Aorta (tissue), 5 donors: ENCODE measurements around the gene JAG2. TPM values are rescaled to one million over a fixed set of nuclear protein-coding genes. Genes with fewer than 3 reads are reported as not detected.

ENCODE experiments used
- ATAC-seq: fragments of 200-7000 bp; cut with Tn5 transposase; one replicate; pipeline ENCODE4 v1.9.1; 2022; ENCODE audit warnings: moderate library complexity; ENCODE audit not compliant: low FRiP score
- DNase-seq, 2 donors: peaks; one replicate each; pipeline ENCODE4 v3.0.0-alpha.2; 2020
- H3K27ac ChIP-seq, 2 donors: one replicate each; pipeline ENCODE4 v1.5.1; 2013; ENCODE audit warnings: low read length in 2 of 2, mild to moderate bottlenecking in 2 of 2, moderate library complexity in 2 of 2, control low read depth in 1 of 2, inconsistent platforms in 1 of 2, low read depth in 1 of 2
- H3K27me3 ChIP-seq, 2 donors: one replicate each; pipeline ENCODE4 v1.6.1; 2013; ENCODE audit warnings: control low read depth in 1 of 2, low read length in 1 of 2, mild to moderate bottlenecking in 1 of 2, moderate library complexity in 1 of 2; ENCODE audit not compliant: insufficient read depth in 2 of 2, control insufficient read depth in 1 of 2
- H3K36me3 ChIP-seq, 2 donors: one replicate each; pipeline ENCODE4 v1.6.1; 2013; ENCODE audit warnings: control low read depth in 1 of 2, low read length in 1 of 2, mild to moderate bottlenecking in 1 of 2; ENCODE audit not compliant: insufficient read depth in 2 of 2, control insufficient read depth in 1 of 2
- H3K4me1 ChIP-seq, 2 donors: one replicate each; pipeline ENCODE4 v1.6.1; 2013; ENCODE audit warnings: low read length in 2 of 2, control low read depth in 1 of 2, mild to moderate bottlenecking in 1 of 2, moderate library complexity in 1 of 2; ENCODE audit not compliant: insufficient read depth in 2 of 2, control insufficient read depth in 1 of 2
- H3K4me3 ChIP-seq, 2 donors: one replicate each; pipeline ENCODE4 v1.5.1; 2013; ENCODE audit warnings: low read length in 2 of 2, control low read depth in 1 of 2, mild to moderate bottlenecking in 1 of 2
- H3K9me3 ChIP-seq: one replicate; pipeline ENCODE4 v1.6.1; 2013; ENCODE audit warnings: mild to moderate bottlenecking, low read length; ENCODE audit not compliant: control insufficient read depth
- WGBS, 2 donors: extraction: QIAGEN DNeasy Blood & Tissue Kit; methylation state at CpG; one replicate each; pipeline ENCODE4 v1.1.7; 2013; 5-methylcytosine and 5-hydroxymethylcytosine counted together
- intact Hi-C, 2 donors: fragments of 100-400 bp; cut with DNase I; formaldehyde crosslinking; loops; one replicate each; pipeline versions ENCODE4 v1.14.2 to v1.15.0; 2022
- polyA plus RNA-seq, 2 donors: library from polyadenylated mRNA; stranded (reverse); fragments of 200-250 nt; gene quantifications; one replicate each; pipeline ENCODE4 v1.2.3, GENCODE V29; 2013
- total RNA-seq, 2 donors: library from RNA; stranded (reverse); fragmentation: NEBNext Ultra II Directional; extraction: Animal tissue kit (Norgen Biotek cat#: 25700); gene quantifications; one replicate each; pipeline ENCODE4 v1.2.1, GENCODE V29; 2021
- donor health status: healthy with polysubstance abuse.
- donor health status: Bipolar disorder and iron deficiency.
- donor health status: DM: no; HTN: no; CAD: no.
- donor health status: DM: no; HTN: no; CAD: no.
- donor health status: DM: yes; HTN: yes; CAD: no.

JAG2 gene
- total and polyA plus RNA-seq, 4 donors: 0.13 to 32.1 (median 8.1) TPM

DNA sequence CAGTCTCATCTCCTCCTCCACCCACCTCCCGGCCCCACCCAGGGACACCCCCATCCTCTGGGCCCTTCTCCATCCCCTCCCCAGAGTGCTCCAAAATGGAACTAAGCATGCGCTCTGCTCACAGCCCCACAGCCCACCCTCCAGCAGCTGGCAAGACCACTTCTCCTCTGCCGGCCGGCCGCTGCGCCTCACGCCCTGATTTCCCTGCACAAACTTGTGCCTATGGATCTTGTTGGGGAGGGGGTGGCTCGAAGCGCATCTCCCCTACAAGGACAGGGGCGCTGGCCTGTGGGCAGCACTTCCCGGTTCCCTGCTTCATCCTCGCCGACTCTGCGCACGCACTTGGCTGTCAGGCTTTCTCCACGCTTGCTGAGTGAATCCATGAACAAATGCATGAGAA lies 32.1 kb upstream of the JAG2 start:
- Histone ChIP-seq H3K27me3 (no peaks in the 10 kb centered on the region), H3K4me3 (no peak overlapping the region), H3K4me1 (no peaks in the 10 kb centered on the region), H3K27ac (no peak overlapping the region), H3K36me3 (no peaks in the 10 kb centered on the region), H3K9me3 (no peaks in the 10 kb centered on the region)
- WGBS, 2 donors: 82 to 87% methylated on average over 16 of the region's 16 CpGs
- intact Hi-C loops: loop anchor here (5.0 to 10.0 kb wide), 3 partner anchors 108 to 334 kb away; partner anchors contain the start of gene TMEM121 (in 1 of the 2)
- ATAC-seq: no peak
- DNase-seq: no peak

DNA sequence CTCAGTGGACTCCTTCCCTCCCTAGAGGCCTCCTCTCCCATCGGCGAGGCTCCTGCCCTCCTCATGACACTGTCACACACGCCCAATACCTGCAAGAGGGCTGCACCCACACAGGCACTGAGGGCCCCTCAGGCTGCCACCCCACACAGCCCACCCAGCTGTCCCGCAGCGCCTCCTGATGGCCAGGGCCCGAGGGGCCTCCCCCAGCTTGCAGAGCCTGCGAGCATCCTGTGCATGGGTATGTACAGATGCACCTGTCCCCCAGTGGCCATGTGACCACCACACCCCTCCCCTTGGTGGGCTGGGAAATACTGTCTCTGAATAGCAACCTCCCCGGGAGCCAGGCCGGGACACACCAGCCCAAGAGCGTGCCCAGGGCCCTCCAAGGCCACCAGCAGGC lies 31.5 kb upstream of the JAG2 start:
- Histone ChIP-seq H3K4me1 (no peaks in the 10 kb centered on the region), H3K36me3 (no peaks in the 10 kb centered on the region), H3K9me3 (no peaks in the 10 kb centered on the region), H3K27ac (no peak overlapping the region), H3K4me3 (no peak overlapping the region), H3K27me3 (no peaks in the 10 kb centered on the region)
- intact Hi-C loops: loop anchor here (5.0 to 10.0 kb wide), 3 partner anchors 108 to 335 kb away; partner anchors contain the start of gene TMEM121 (in 1 of the 2)
- DNase-seq (no peak), ATAC-seq (no peak)
- 79 to 83% methylated on average over 10 of the region's 10 CpGs for WGBS, 2 donors

DNA sequence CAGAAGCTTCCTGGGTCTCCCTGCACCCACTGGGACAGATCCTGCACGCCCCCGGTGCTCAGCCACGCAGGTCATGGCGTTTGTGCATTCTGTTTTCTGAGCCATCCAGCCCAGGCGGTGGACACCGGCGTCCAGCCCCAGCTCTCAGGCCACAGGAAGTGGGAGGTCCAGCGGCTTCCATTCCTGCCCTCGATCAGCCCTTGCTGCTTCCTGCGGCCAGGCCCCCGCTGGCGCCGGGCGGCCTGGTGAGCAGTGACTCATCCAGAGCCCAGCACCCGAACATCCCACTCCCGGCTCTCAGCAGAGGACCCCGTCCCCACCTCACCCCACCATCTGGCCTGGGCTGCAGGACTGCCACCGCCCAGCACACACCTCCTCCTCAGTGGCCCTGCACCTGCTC lies 30.5 kb upstream of the JAG2 start:
- intact Hi-C loops: no loop called here
- no peak overlapping the region for H3K27ac ChIP-seq
- H3K27me3 ChIP-seq: no peaks in the 10 kb centered on the region
- H3K4me1 ChIP-seq: no peaks in the 10 kb centered on the region
- DNase-seq (no peak), ATAC-seq (no peak)
- H3K9me3 ChIP-seq: no peaks in the 10 kb centered on the region
- H3K36me3 ChIP-seq: no peaks in the 10 kb centered on the region
- WGBS, 2 donors: 55 to 56% methylated on average over 18 of the region's 18 CpGs
- H3K4me3 ChIP-seq: no peak overlapping the region

DNA sequence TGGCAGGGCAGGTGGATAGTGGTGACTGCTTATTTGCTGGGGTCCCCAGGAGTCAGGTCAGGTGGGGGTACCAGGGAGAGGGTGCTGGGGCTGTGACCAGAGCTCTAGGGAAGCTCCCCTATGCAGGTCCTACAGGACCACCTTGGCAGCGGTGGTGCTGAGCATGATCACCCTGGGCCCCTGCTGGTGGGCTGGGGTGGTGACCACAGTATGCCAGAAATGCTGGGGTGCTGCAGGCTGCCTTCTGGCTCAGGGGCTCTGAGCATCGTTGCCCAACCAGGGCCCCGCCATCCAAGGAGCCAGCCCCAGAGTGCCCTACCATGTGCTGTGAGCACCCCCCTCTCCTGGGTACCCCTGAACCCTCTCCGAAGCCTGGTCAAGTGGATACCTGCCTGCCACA lies 30.0 kb upstream of the JAG2 start:
- Histone ChIP-seq H3K4me3 (no peak overlapping the region), H3K27ac (no peak overlapping the region), H3K4me1 (no peaks in the 10 kb centered on the region), H3K36me3 (no peaks in the 10 kb centered on the region), H3K9me3 (no peaks in the 10 kb centered on the region), H3K27me3 (no peaks in the 10 kb centered on the region)
- DNase-seq (no peak), ATAC-seq (no peak)
- 71 to 82% methylated on average over 4 of the region's 4 CpGs for WGBS, 2 donors
- intact Hi-C loops: no loop called here

DNA sequence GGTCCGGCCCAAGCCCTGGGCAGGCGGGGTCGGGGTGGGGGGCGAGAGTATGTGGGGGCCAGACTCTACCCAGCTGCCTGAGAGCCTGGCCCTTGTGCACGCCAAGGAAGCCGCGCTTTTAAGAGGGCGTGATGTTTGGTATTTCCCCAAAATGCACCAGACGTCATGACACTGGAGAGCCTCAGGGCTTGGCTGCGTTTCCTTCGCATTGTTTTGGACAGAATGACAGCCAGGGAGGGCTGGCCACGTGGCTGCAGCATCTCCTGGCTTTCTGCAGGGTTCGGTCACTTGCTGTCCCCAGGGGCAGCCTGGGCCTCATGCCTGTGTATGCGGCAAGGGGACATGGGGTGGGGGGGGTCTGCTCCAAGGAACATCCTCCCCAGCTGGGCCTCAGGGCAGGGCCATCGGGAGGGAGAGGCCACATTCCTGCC lies 28.6 kb upstream of the JAG2 start:
- WGBS, 2 donors: 8 to 9% methylated on average over 15 of the region's 15 CpGs
- intact Hi-C loops: no loop called here
- Histone ChIP-seq H3K4me1 (no peaks in the 10 kb centered on the region), H3K9me3 (no peaks in the 10 kb centered on the region), H3K27me3 (no peaks in the 10 kb centered on the region), H3K27ac (no peak overlapping the region), H3K36me3 (no peaks in the 10 kb centered on the region), H3K4me3 (no peak overlapping the region)
- ATAC-seq: no peak
- DNase-seq: no peak

DNA sequence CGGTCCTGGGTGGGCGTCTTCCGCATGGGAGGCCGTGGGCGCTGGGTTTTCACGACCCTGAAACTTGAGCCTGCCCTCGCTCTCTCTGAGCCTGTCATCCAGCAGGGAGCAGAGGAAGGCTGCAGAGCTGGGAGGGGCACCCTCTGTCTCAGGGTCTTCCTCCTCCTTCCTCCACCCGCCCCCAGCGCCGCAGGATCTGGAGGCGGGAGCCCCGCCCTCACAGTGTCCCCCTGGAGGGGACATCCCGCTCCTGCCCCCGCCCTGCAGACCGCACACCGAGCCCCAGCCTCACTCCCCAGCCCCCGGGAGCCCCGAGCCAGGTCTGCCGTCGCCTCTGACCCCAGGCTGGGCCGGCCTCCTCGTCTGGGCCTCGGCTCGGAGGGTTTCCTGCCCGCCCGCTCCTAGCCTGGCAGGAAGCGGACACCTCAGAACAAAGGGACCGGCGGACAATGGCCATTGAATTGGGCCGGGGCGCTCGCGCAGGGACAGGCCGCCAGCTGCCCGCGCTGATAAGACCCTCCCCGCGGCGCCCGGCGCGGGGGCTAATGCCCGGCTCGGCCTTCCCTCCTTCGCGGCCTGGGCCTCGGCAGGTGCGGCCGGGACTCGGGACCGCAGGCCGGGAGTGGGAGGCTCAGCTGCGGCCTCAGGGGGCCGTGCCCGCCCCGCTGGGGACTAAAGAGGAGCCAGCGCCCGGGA lies 27.8 kb upstream of the JAG2 start:
- Histone ChIP-seq H3K4me3 (no peak overlapping the region), H3K27ac (no peak overlapping the region), H3K36me3 (no peaks in the 10 kb centered on the region), H3K9me3 (no peaks in the 10 kb centered on the region), H3K4me1 (no peaks in the 10 kb centered on the region), H3K27me3 (no peaks in the 10 kb centered on the region)
- WGBS, 2 donors: 6 to 9% methylated on average over 30 to 58 of the region's 58 CpGs
- intact Hi-C loops: no loop called here
- DNase-seq (no peak), ATAC-seq (peak; percentile 28)

DNA sequence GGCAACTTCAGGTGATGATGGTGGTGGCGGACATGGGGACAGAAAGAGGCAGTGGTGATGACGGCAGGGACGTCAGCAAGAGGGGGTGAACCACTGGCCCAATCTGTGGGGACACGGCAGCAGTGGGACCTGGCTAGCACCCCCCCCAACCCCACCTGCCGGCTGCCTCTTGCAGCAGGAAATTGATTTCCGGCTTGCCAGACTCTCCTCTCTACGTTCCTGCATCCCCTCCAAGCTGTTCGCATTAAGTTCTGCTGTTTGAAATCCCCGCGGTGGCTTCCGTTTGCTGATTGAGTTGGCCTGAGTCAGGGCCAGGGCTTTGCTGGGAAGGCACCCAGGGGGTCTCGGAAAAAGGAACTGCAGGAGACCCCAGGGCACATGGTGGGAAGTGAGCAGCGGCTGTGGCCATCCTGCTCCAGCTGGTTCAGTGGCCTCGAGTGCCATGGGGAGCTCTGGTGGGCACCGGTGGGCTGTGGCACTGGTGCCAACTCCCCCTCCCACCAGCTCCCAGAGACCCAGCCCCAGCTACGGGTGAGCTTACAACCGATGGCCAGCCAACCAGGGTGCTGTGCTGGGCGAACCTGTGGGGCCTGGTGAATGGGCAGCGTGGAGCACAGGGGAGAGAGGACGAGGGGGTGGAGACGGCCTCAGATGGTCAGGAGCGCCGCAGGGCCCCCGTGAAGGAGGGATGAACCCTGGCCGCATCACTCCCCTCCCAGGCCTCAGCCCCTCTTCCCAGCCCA lies 27.1 kb upstream of the JAG2 start:
- no peak for ATAC-seq
- H3K27ac ChIP-seq: no peak overlapping the region

DNA sequence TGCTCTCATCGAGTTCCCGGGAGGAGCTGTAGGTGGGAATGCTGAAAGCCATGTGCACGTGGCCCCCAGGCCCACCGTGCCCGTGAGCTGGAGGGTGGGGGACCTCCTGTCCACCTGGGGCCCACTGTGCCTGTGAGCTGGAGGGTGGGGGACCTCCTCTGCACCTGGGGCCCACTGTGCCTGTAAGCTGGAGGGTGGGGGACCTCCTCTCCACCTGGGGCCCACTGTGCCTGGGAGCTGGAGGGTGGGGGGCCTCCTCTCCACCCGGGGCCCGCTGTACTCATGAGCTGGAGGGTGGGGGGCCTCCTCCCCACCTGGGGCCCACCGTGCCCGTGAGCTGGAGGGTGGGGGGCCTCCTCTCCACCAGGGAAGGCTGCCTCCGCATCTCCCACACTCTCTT lies 26.5 kb upstream of the JAG2 start:
- Histone ChIP-seq H3K4me3 (no peak overlapping the region), H3K27me3 (no peaks in the 10 kb centered on the region), H3K27ac (no peak overlapping the region), H3K36me3 (no peaks in the 10 kb centered on the region), H3K4me1 (no peaks in the 10 kb centered on the region), H3K9me3 (no peaks in the 10 kb centered on the region)
- intact Hi-C loops: no loop called here
- DNase-seq (no peak), ATAC-seq (no peak)
- WGBS, 2 donors: 82 to 83% methylated on average over 10 of the region's 10 CpGs

More for the DNA sequence above, 27.1 kb upstream of the JAG2 start:
- no peak overlapping the region for H3K4me3 ChIP-seq
- no peak for DNase-seq
- WGBS, 2 donors: 51 to 62% methylated on average over 25 of the region's 25 CpGs
- no peaks in the 10 kb centered on the region for H3K36me3 ChIP-seq
- no peaks in the 10 kb centered on the region for H3K27me3 ChIP-seq
- intact Hi-C loops: no loop called here
- no peaks in the 10 kb centered on the region for H3K4me1 ChIP-seq
- no peaks in the 10 kb centered on the region for H3K9me3 ChIP-seq
